Heart right ventricle (tissue), 16 donors: ENCODE measurements around the gene TNFRSF1B. TPM values are rescaled to one million over a fixed set of nuclear protein-coding genes. Genes with fewer than 3 reads are reported as not detected.

Experiments used
- ATAC-seq, 8 donors: fragments of 200-7000 bp; cut with Tn5 transposase; one replicate each; pipeline ENCODE4 v1.9.1; 2020; ENCODE audit warnings: mild to moderate bottlenecking in 8 of 8, moderate library complexity in 8 of 8, moderate number of reproducible peaks in 1 of 8
- DNase-seq, 2 donors: peaks; one replicate each; pipeline ENCODE4 v3.0.0-alpha.2; 2020
- H3K27ac ChIP-seq, 10 donors: fragments of 200-600 bp; sonication (generic) in 2 of 10; one replicate each; pipeline versions ENCODE4 v1.5.0 to v1.8.0; 2020 to 2022; ENCODE audit warnings: mild to moderate bottlenecking in 3 of 10
- H3K27me3 ChIP-seq, 7 donors: fragments of 200-600 bp; one replicate each; pipeline ENCODE4 v1.8.0; 2021 to 2022; ENCODE audit warnings: mild to moderate bottlenecking in 2 of 7
- H3K36me3 ChIP-seq, 9 donors: fragments of 200-600 bp; sonication (generic) in 1 of 9; one replicate each; pipeline versions ENCODE4 v1.5.0 to v1.8.0; 2020 to 2022; ENCODE audit warnings: mild to moderate bottlenecking in 2 of 9
- H3K4me1 ChIP-seq, 9 donors: fragments of 200-600 bp; sonication (generic) in 1 of 9; one replicate each; pipeline versions ENCODE4 v1.5.0 to v1.8.0; 2020 to 2022; ENCODE audit warnings: mild to moderate bottlenecking in 4 of 9
- H3K4me3 ChIP-seq, 10 donors: fragments of 200-600 bp; sonication (generic) in 2 of 10; one replicate each; pipeline versions ENCODE4 v1.5.0 to v1.8.0; 2020 to 2022; ENCODE audit warnings: mild to moderate bottlenecking in 7 of 10, moderate library complexity in 2 of 10
- H3K9me3 ChIP-seq, 11 donors: fragments of 200-600 bp in 10 of 11; sonication (generic) in 2 of 11; one replicate each; pipeline versions ENCODE4 v1.5.0 to v1.8.0; 2013 to 2022; ENCODE audit warnings: mild to moderate bottlenecking in 2 of 11, control low read depth in 1 of 11, moderate library complexity in 1 of 11
- WGBS, 2 donors: extraction: QIAGEN DNeasy Blood & Tissue Kit; methylation state at CpG; one replicate each; pipeline ENCODE4 v1.1.7; 2013; ENCODE audit warnings: inconsistent platforms in 1 of 2; 5-methylcytosine and 5-hydroxymethylcytosine counted together
- intact Hi-C, 10 donors: fragments of 100-400 bp; cut with DNase I; formaldehyde crosslinking; loops; one replicate each; pipeline versions ENCODE4 v1.11.1 to v1.14.2; 2022
- polyA plus RNA-seq, 2 donors: library from polyadenylated mRNA; stranded (reverse); fragments of 200-250 nt; gene quantifications; one replicate each; pipeline ENCODE4 v1.2.3, GENCODE V29; 2013
- total RNA-seq, 10 donors: library from RNA; stranded (reverse); fragmentation: NEBNext Ultra II Directional in 3 of 10; extraction: Animal tissue kit (Norgen Biotek cat#: 25700) in 3 of 10; gene quantifications; one replicate each; pipeline versions ENCODE4 v1.2.1 to v1.2.4, GENCODE V29; 2021 to 2023
- TF ChIP-seq, protein P1 (sequence below), 9 donors: fragments of 200-600 bp; sonication (generic) in 2 of 9; IDR thresholded peaks; one replicate each; pipeline versions ENCODE4 v1.5.0 to v1.8.0; 2021 to 2022; ENCODE audit warnings: antibody characterized with exemption in 9 of 9, mild to moderate bottlenecking in 5 of 9, moderate library complexity in 1 of 9
- donor health status: Arrhythmogenic right ventricular cardiomyopathy.
- donor health status: ischemic (EF 13 %, LVEDD 7.1; RV severe dilation, severe dysfunction).
- donor health status: healthy with polysubstance abuse.
- donor health status: DM: no; HTN: yes; CAD: no.
- donor health status: DM: no; HTN: no; CAD: no.
- donor health status: ischemic (EF 25% LVEDD 6.9; RV normal size, moderate dysfunction).
- donor health status: ischemic (EF 25% LVEDD 5.7; RV mildly dilated, moderate dysfunction).
- donor health status: healthy.
- donor health status: DM: yes; HTN: yes; CAD: no.
- donor health status: Ischemic cardiomyopathy.
- donor health status: ischemic (EF 35%, LVEDD 5.7; RV mildly dilated, moderate dysfunction).
- donor health status: nonischemic (EF 11% LVEDD 7.7; RV severe dilation, severe dysfunction).
- donor health status: DM: yes; HTN: yes; CAD: no.
- donor health status: PGD.
- donor health status: ischemic (EF 29% LVEDD 5.4; RV normal size, mild dysfunction).
- donor health status: nonischemic (EF 23%, LVEDD 6.1; RV moderate dilation, normal function).

TNFRSF1B gene
- total and polyA plus RNA-seq, 12 donors: 8.0 to 55.4 (median 15.2) TPM

DNA sequence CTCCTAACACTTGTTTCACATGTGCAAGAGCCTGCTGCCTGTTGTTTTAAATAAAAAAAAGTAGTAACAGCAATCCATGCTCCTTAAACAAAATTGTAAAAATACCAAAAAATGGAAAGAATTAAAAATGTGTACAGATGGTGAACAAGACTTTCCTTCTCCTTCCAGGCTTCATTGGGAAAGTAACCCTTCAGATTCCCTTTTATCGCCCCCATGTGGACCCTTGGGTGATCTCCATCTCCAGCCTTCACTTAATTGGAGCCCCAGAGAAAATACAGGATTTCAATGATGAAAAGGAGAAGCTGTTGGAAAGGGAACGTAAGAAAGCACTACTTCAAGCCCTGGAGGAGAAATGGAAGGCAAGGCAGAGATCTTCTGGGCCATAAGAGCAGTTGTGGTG is 77.3 kb downstream of the TNFRSF1B start:
- WGBS, 2 donors: 72 to 74% methylated on average over 2 of the region's 2 CpGs
- no peak overlapping the region for H3K27ac ChIP-seq
- ATAC-seq: no peak

DNA sequence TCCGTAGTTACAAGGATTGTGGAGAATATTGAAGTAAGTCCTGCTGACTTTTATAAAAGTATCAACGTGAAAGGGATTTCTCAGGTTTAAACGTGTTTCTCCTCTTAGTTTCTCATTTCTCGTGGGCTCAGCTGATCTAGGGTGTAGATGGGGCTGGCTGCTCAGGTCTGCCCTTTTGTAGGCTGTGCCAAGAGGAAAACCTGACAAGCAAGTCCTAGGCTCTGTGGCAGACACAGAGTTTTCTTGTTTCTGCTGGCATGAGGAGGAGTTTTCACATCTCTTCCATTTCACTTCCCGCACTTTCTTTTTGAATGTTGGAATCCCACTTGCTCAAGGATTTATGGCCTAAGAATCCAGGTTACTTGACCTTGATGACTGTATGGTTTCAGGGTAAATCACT is 77.8 kb downstream of the TNFRSF1B start:
- Histone ChIP-seq H3K4me1 (no peaks in the 10 kb centered on the region), H3K4me3 (no peak overlapping the region), H3K27ac (no peak overlapping the region), H3K27me3 (no peaks in the 10 kb centered on the region), H3K9me3 (no peaks in the 10 kb centered on the region), H3K36me3 (peaks cover 0 to 98% (median 40%) of the 10 kb centered on the region in 9 donors)
- intact Hi-C loops: no loop called here
- TF ChIP-seq, protein P1, sequence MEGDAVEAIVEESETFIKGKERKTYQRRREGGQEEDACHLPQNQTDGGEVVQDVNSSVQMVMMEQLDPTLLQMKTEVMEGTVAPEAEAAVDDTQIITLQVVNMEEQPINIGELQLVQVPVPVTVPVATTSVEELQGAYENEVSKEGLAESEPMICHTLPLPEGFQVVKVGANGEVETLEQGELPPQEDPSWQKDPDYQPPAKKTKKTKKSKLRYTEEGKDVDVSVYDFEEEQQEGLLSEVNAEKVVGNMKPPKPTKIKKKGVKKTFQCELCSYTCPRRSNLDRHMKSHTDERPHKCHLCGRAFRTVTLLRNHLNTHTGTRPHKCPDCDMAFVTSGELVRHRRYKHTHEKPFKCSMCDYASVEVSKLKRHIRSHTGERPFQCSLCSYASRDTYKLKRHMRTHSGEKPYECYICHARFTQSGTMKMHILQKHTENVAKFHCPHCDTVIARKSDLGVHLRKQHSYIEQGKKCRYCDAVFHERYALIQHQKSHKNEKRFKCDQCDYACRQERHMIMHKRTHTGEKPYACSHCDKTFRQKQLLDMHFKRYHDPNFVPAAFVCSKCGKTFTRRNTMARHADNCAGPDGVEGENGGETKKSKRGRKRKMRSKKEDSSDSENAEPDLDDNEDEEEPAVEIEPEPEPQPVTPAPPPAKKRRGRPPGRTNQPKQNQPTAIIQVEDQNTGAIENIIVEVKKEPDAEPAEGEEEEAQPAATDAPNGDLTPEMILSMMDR (IDR thresholded peaks at IDR 0.05): no peak
- no peak for DNase-seq
- 95 to 98% methylated on average over 5 of the region's 5 CpGs for WGBS, 2 donors
- ATAC-seq: no peak

More for the DNA sequence above, 77.3 kb downstream of the TNFRSF1B start:
- no peak for DNase-seq
- Histone ChIP-seq H3K4me1 (no peaks in the 10 kb centered on the region), H3K9me3 (no peaks in the 10 kb centered on the region), H3K27me3 (no peaks in the 10 kb centered on the region), H3K4me3 (no peak overlapping the region), H3K36me3 (peaks cover 0 to 98% (median 35%) of the 10 kb centered on the region in 9 donors)
- TF ChIP-seq, protein P1 (IDR thresholded peaks at IDR 0.05): peak in 7 of 9 donors; percentile 22 to 50 (median 37)
- intact Hi-C loops: no loop called here

DNA sequence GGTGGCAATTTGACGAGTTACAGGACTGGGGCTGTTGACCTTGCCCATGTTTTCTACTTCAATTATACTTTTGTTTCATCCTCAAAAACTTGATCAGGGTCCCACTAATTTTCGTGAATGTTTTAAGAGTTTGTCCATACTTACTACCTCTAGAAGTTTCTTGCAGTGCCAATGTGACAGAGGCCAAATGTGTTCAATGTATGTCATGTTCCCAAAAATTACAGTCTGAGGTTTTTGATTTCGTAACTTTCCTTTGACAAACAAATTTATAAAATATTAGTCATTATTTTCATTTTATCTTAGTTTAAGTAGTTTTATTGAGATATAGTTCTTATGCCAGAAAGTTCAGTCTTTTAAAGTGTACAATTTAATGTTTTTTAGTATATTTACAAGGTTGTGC is 78.3 kb downstream of the TNFRSF1B start:
- intact Hi-C loops: no loop called here
- ATAC-seq: no peak
- 79 to 94% methylated on average over 3 of the region's 3 CpGs for WGBS, 2 donors
- no peak overlapping the region for H3K27ac ChIP-seq
- H3K36me3 ChIP-seq: peaks cover 0 to 98% (median 46%) of the 10 kb centered on the region in 9 donors
- no peaks in the 10 kb centered on the region for H3K27me3 ChIP-seq
- TF ChIP-seq, protein P1 (IDR thresholded peaks at IDR 0.05): no peak
- no peak overlapping the region for H3K4me3 ChIP-seq
- no peak for DNase-seq
- no peaks in the 10 kb centered on the region for H3K9me3 ChIP-seq
- H3K4me1 ChIP-seq: no peaks in the 10 kb centered on the region

DNA sequence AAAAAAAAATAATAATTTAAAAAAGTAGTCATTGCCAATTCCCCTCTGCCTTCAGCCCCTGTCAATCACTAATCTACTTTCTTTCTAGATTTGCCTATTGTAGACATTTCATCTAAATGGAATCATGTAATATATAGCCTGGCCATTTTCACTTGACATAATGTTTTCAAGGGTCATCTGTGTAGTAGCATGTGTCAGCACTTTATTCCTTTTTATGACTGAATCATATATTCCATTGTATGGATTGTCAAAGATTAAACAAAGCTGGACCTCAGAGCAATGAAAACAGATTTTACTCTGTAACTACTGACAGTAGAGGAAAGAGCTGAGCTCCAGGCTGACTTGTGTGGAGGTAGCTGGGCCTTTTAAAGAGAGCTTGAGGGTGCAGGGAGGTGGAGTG is 78.9 kb downstream of the TNFRSF1B start:
- TF ChIP-seq, protein P1 (IDR thresholded peaks at IDR 0.05): no peak
- DNase-seq (no peak), ATAC-seq (no peak)
- intact Hi-C loops: no loop called here
- H3K27me3 ChIP-seq: no peaks in the 10 kb centered on the region
- H3K27ac ChIP-seq: peak overlapping the region in 1 of 10 donors; percentile 31
- H3K4me3 ChIP-seq: no peak overlapping the region
- peaks cover 0 to 100% (median 49%) of the 10 kb centered on the region in 9 donors for H3K36me3 ChIP-seq
- H3K4me1 ChIP-seq: no peaks in the 10 kb centered on the region
- H3K9me3 ChIP-seq: no peaks in the 10 kb centered on the region
